IPS-20b (cell line): ENCODE results near the gene SLC51B.

Source experiments
- H3K27ac ChIP-seq: one replicate; pipeline ENCODE4 v1.5.1; 2013; ENCODE audit warnings: low read length
- H3K27me3 ChIP-seq: 2 replicates; pipeline ENCODE4 v1.6.1; 2013; ENCODE audit warnings: mild to moderate bottlenecking, low read length, inconsistent platforms; ENCODE audit not compliant: insufficient read depth
- H3K36me3 ChIP-seq: 2 replicates; pipeline ENCODE4 v1.6.1; 2013; ENCODE audit warnings: low read depth, mild to moderate bottlenecking, inconsistent platforms, low read length, moderate library complexity; ENCODE audit not compliant: insufficient read depth
- H3K4me1 ChIP-seq: 2 replicates; pipeline ENCODE4 v1.6.1; 2013; ENCODE audit warnings: mild to moderate bottlenecking, control low read depth, inconsistent platforms, low read length, moderate library complexity; ENCODE audit not compliant: insufficient read depth
- H3K4me3 ChIP-seq: 2 replicates; pipeline ENCODE4 v1.5.1; 2013; ENCODE audit warnings: mild to moderate bottlenecking, low read length, inconsistent platforms
- H3K9ac ChIP-seq: 2 replicates; pipeline ENCODE4 v1.6.1; 2013; ENCODE audit warnings: low read depth, mild to moderate bottlenecking, inconsistent platforms, low read length, moderate library complexity
- H3K9me3 ChIP-seq: 2 replicates; pipeline ENCODE4 v1.6.1; 2013; ENCODE audit warnings: mild to moderate bottlenecking, low read depth, low read length, inconsistent platforms; ENCODE audit not compliant: insufficient read depth

Gene SLC51B

DNA sequence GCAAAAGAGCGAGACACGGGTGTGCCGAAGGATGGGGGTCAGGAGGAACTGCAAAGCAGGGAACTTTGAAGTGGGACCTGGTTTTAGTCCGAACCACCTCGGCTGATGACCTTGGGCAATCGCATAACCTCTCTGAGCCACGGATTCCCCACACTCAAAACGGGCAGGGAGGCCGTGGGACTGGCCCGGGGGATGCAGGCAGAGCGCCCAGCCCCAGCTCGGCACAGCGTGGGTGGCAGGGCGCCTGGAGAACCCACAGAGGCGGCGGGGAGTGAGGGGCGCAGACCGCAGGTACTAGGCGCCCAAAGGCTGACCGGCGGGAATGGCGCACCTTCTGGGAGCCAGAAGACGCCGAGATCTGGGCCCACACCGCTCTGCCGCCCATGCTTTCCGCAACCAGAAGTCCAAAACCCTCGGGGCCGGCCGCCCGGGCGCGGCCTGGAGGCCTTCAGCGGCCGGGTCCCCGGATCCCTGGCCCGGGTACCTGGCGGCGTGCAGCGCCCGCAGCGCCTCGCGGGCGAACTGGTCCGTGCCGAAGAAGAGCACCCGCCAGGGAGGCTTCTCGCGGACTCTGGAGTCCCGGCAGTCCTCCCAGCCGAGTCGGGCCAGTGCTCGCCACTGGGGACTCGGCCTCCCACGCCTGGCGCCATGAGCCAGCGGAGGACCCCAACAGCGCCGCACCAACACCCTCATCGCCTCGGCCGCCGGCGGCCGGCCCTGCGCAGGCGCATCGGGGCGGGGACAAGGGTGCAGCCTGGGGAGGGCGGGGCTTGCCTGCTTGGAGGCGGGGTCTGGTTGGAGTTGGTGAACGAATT is 16.1 kb upstream of the SLC51B start, which contains the start of gene MTFMT:
Gene MTFMT (minus strand): TSS at position 719 of the 815 bp plus-strand sequence. CDS start 26 bp downstream, at position 693.
- peaks cover 3% of the 10 kb centered on the region; the same call in 1 of the 2 replicates for H3K4me1 ChIP-seq
- H3K36me3 ChIP-seq = peaks cover 24% of the 10 kb centered on the region
- H3K27ac ChIP-seq = no peak within 1 kb of the TSS
- peak within 1 kb of the TSS; percentile 90 for H3K4me3 ChIP-seq
- no peaks in the 10 kb centered on the region for H3K9me3 ChIP-seq
- no peaks in the 10 kb centered on the region for H3K27me3 ChIP-seq
- H3K9ac ChIP-seq = peak within 1 kb of the TSS; percentile 88

DNA sequence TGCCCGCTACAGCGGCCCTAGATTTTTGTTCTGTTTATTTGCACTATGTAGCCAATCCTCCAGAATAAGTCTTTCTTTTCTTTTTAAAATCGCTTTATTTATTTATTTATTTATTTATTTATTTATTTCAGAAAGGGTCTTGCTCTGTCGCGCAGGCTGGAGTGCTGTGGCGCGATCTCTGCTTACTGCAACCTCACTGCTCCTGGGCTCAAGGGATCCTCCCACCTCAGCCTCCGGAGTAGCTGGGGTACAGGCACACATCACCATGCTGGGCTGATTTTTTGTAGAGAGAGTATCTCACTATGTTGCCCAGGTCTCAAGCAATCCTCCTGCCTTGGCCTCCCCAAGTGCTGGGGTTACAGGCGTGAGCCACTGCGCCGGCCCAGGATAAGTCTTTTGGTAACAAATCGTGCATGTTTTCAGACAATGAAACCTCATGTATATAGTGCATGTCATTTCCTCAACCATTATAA is 15.4 kb upstream of the SLC51B start:
- no peak overlapping the region for H3K9ac ChIP-seq

DNA sequence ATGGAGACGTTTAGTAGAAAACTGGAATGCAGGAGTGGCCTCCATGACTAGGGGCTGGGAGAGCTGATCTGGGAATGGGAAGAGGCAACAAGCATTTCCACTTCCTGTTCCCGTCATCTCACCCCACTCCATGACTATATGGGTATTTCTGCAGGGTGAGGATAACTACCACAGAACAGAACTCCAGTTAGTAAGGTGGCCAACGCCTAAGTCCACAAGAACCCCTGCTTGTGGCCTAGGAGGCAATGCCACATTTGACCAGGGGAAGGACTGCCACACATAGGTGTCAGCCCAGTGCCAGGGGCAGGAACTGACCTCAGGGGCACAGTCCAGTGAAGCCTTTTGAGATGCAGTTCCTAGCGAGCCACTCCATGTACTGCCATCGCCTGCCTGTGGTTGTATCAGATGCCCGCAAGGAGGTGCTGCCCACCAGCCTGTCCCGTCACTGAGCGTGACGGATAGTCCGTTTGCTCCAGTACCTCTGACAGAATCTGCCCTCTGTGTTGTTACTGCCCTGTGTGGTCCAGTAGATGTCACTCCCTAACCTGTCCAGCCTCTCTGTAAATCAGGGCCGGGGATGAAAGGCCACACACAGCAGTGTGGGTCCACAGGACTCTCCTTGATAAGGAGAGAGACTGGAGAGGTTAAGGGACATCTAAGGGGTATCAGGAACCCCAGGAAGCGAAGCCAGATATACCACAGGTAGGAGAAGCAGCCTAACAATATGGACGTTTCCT is 12.2 kb upstream of the SLC51B start:
- Histone ChIP-seq H3K27ac (no peak overlapping the region), H3K27me3 (no peaks in the 10 kb centered on the region), H3K4me3 (no peak overlapping the region), H3K36me3 (no peaks in the 10 kb centered on the region), H3K9me3 (no peaks in the 10 kb centered on the region), H3K4me1 (peaks cover 3% of the 10 kb centered on the region; the same call in 1 of the 2 replicates), H3K9ac (no peak overlapping the region)

More for the DNA sequence above, 15.4 kb upstream of the SLC51B start:
- H3K27me3 ChIP-seq = no peaks in the 10 kb centered on the region
- no peaks in the 10 kb centered on the region for H3K9me3 ChIP-seq
- peak overlapping the region; percentile 90; the same call in 1 of the 2 replicates for H3K4me3 ChIP-seq
- peaks cover 3% of the 10 kb centered on the region; the same call in 1 of the 2 replicates for H3K4me1 ChIP-seq
- H3K36me3 ChIP-seq = peaks cover 19% of the 10 kb centered on the region
- H3K27ac ChIP-seq = no peak overlapping the region

GRCh38 chr15:65033659-65034269 is 11.4 kb upstream of the SLC51B start:
- Histone ChIP-seq H3K27me3 (no peaks in the 10 kb centered on the region), H3K4me1 (no peaks in the 10 kb centered on the region), H3K9ac (no peak overlapping the region), H3K27ac (no peak overlapping the region), H3K4me3 (no peak overlapping the region), H3K36me3 (no peaks in the 10 kb centered on the region), H3K9me3 (no peaks in the 10 kb centered on the region)

DNA sequence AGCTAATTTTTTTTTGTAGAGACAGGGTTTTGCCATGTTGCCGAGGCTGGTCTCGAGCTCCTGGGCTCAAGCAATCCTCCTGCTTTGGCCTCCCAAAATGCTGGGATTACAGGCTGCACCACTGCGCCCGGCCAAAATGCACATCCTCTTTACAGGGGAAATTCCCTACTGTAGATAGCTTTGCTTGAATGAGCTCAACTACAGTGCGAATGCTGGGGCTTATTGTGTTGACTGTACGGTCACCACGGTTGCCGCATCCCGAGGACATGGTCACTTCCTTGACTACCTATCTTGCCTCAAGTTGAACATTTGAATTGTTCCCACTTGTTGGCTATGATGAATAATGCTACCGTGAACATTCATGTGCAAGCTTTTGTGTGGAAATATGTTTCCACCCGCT is 10.5 kb upstream of the SLC51B start:
- H3K27ac ChIP-seq = no peak overlapping the region
- no peak overlapping the region for H3K9ac ChIP-seq
- H3K9me3 ChIP-seq = no peaks in the 10 kb centered on the region
- H3K4me3 ChIP-seq = no peak overlapping the region
- no peaks in the 10 kb centered on the region for H3K36me3 ChIP-seq
- H3K27me3 ChIP-seq = no peaks in the 10 kb centered on the region
- H3K4me1 ChIP-seq = no peaks in the 10 kb centered on the region

DNA sequence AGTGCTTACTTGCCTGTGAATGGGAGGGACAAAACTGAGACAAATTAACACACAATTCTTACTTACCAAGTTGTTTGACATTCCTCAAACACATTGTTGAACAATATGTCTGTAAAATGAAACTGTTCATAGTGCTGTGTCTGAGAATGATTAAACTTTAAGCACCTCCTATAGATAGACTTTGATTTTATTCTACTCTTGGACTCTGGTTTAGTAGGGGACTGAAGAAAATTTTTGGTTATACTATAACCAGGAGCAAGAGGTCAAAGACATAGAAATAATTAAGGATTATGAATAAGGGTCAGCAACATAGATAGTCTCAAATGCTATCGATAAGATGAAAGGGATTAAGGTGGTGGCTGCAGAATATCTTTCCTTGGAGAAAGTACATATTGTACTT is 7.9 kb upstream of the SLC51B start:
- no peak overlapping the region for H3K27ac ChIP-seq
- no peak overlapping the region for H3K4me3 ChIP-seq
- no peaks in the 10 kb centered on the region for H3K4me1 ChIP-seq
- H3K9ac ChIP-seq = no peak overlapping the region
- no peaks in the 10 kb centered on the region for H3K9me3 ChIP-seq
- no peaks in the 10 kb centered on the region for H3K36me3 ChIP-seq
- H3K27me3 ChIP-seq = no peaks in the 10 kb centered on the region

DNA sequence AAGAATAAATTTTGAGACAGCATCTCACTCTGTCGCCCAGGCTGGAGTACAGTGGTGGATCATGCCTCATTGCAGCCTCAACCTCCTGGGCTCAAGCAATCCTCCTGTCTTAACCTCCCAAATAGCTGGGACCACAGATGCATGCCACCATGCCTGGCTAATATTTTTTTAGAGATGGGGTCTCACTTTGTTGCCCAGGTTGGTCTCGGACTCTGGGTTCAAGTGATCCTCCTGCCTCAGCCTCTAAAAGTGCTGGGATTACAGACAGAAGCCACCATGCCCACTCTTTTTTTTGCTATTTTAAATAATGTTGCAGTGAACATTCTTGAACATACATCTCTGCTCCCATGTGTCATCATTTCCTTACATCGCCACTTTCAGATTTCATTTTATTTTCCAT is 6.8 kb upstream of the SLC51B start:
- no peak overlapping the region for H3K9ac ChIP-seq
- no peaks in the 10 kb centered on the region for H3K36me3 ChIP-seq
- no peaks in the 10 kb centered on the region for H3K4me1 ChIP-seq
- H3K27ac ChIP-seq = no peak overlapping the region
- H3K4me3 ChIP-seq = no peak overlapping the region
- H3K9me3 ChIP-seq = no peaks in the 10 kb centered on the region
- H3K27me3 ChIP-seq = no peaks in the 10 kb centered on the region

- Histone ChIP-seq H3K27me3 (no peaks in the 10 kb centered on the region), H3K4me3 (no peak overlapping the region), H3K36me3 (no peaks in the 10 kb centered on the region), H3K27ac (no peak overlapping the region), H3K9me3 (no peaks in the 10 kb centered on the region), H3K4me1 (no peaks in the 10 kb centered on the region), H3K9ac (no peak overlapping the region)
Observed at GRCh38 chr15:65038836-65039235, 6.4 kb upstream of the SLC51B start.

DNA sequence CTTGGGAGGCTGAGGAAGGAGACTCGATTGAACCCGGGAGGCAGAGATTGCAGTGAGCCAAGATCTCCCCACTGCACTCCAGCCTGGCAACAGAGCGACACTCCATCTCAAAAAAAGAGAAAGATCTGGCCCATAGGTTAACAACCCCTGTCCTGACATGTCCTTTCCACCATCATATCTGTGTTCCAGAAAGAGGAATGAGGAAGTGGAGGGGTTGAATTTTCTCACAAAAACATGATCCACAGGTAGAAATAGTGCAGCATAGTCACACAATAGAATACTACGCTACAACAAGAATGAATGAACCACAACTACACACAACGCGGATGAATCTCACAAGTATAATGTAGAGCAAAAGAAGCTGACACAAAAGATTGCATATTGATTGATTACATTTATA is 4.7 kb upstream of the SLC51B start:
- Histone ChIP-seq H3K4me3 (no peak overlapping the region), H3K9ac (no peak overlapping the region), H3K27ac (no peak overlapping the region), H3K4me1 (no peaks in the 10 kb centered on the region), H3K9me3 (no peaks in the 10 kb centered on the region), H3K36me3 (no peaks in the 10 kb centered on the region), H3K27me3 (no peaks in the 10 kb centered on the region)

GRCh38 chr15:65041787-65042186 is 3.4 kb upstream of the SLC51B start:
- no peaks in the 10 kb centered on the region for H3K27me3 ChIP-seq
- no peak overlapping the region for H3K4me3 ChIP-seq
- no peaks in the 10 kb centered on the region for H3K9me3 ChIP-seq
- H3K36me3 ChIP-seq = no peaks in the 10 kb centered on the region
- no peak overlapping the region for H3K27ac ChIP-seq
- no peak overlapping the region for H3K9ac ChIP-seq
- no peaks in the 10 kb centered on the region for H3K4me1 ChIP-seq

GRCh38 chr15:65042776-65043327 is 2.3 kb upstream of the SLC51B start:
- Histone ChIP-seq H3K4me1 (no peaks in the 10 kb centered on the region), H3K36me3 (no peaks in the 10 kb centered on the region), H3K9me3 (no peaks in the 10 kb centered on the region), H3K27me3 (no peaks in the 10 kb centered on the region), H3K9ac (no peak overlapping the region), H3K27ac (no peak overlapping the region), H3K4me3 (no peak overlapping the region)
